GM18870 (cell line): ENCODE measurements around the gene RAB7A.
A peak's percentile ranks its signal among the peaks of the same experiment; 100 is the strongest.

Experiments
- ATAC-seq: cut with Tn5 transposase; IDR thresholded peaks from one replicate; pipeline ENCODE4 v1.9.1; 2021; ENCODE audit warnings: moderate library complexity; ENCODE audit not compliant: unreplicated experiment

RAB7A gene

DNA sequence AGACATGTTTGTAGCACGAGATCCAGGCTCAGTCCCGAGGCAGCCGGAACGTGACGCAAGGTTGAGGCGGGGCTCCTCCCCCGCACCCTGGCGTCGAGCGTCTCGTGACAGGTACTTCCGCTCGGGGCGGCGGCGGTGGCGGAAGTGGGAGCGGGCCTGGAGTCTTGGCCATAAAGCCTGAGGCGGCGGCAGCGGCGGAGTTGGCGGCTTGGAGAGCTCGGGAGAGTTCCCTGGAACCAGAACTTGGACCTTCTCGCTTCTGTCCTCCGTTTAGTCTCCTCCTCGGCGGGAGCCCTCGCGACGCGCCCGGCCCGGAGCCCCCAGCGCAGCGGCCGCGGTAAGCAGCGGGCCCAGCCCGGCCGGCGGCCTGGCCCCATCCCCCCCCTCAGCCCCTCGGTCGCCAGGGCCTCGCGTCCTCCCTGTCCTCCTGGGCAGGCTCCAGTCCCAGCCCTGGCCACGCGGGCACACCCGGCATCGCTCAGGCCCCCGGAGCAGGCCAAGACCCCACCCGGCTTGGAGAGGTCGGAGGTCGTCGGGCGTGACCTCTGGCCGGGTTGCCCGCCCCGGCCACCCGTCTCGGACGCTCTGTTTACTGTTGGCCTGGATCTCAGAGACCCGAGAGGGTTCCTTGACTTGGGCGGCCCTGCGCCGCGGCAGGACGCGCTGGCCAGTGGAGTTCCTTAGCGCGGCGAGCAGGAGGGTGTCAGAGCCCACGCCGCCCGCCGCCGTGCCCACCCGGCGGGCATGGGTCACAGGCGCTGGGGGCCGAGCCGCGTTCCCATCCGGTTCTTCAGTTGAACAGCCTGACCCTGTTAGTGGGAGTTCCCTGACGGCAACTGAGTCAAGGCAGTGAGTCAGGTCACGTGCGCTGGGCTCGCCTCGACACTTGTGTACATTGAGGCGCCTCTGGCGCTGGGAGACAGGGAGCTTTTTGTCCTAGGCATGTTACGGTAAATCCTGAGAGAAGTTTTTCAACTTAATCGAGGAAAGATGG is at the start of gene RAB7A:
Gene RAB7A, plus strand, starts transcription at position 161 of the 994 bp plus-strand sequence. CDS start 69,185 bp downstream, outside the sequence.
- peak; percentile 90 for ATAC-seq

DNA sequence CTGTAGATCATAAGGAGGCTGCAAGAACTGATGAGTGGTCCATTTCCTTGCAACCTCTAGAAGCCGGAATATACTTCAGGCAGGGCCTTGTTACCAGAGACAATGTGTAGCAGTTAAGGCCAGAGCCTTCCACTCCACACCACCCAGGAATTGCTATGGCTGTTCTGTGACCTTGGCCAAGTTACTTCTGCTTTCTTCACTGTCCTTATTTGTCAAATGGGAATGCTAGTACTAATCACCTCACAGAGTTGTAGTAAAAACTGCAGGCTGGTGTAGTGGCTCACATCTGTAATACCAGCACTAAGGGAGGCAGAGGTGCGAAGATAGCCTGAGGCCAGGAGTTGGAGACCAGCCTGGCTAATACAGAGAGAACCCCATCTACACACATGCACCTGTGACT is 46.6 kb upstream of the RAB7A start:
- no peak for ATAC-seq

DNA sequence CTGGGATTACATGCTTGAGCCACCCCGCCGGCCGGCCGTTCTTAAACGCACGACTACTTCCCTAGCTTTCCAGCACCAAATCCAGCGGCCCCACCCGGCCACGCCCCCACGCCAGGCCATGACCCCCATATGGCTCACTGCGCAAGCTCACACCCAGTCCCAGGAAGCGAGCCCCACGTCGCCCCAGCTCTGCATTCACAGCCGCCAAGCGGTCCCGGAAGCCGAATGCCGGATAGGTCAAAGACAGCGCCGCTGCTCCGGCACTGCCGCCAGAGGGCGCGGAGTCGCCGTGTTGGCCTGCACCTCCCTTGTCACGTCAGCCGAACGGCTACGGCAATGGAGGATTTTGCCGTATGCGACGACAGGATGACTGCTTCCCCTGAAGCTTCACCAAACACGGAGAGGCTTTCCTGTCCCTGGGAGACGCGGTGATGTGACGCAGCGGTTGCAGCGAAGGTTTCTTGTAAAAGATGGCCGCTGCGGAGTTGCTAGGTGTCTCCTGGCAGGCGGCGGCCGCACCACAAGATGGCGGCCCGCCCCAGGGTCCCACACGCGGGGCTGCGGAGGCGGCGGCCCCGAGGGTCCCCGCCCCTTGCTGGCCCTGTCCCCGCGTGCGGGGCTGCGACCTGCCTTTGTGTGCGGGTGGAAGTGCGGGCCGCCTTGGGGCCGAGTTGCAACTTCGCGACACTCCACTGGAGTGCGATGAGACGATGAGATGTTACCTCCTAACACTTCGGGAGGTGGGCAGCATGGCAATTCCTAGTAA is 45.2 kb upstream of the RAB7A start:
- ATAC-seq = peak; percentile 88

DNA sequence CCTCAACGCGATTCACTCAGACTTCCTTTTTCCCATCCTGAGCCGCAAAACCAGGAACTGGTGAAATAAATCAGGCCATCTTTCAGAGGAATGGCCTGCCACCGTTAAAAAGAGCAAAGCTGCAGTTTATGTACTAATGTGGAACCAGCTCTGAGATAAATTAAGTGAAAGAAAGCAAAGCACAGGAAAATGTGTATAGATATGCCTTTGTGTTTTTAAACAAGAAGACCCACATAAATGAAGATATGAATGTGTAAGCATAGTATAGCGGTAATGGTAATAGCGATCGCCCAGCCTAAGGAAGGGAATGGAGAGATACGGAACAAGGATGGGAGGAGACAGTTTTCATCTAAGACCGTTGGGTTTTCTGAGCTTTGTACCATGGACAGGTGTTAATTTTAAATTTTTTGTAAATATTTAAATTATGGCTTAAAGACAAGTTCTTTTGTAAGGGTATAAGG is 44.6 kb upstream of the RAB7A start:
- no peak for ATAC-seq

DNA sequence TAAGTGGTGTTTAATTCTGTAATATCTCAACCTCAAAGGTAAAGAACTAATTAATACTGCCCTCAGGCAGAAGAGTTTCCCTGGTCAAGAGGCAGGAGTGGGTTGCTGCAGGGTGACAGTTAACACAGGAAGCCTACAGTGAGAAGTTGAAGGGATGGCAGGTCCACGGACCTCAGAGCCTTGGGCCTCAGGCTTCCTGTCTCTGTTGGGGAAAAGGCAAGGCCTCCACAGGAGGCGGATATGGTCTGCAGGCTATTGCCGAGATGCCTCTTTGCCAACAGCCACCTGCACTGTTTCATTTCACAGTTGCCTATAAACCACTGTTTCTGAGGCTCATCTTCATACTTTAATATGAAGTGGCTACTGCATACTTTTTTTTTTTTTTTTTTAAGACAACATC is 42.0 kb upstream of the RAB7A start:
- no peak for ATAC-seq

DNA sequence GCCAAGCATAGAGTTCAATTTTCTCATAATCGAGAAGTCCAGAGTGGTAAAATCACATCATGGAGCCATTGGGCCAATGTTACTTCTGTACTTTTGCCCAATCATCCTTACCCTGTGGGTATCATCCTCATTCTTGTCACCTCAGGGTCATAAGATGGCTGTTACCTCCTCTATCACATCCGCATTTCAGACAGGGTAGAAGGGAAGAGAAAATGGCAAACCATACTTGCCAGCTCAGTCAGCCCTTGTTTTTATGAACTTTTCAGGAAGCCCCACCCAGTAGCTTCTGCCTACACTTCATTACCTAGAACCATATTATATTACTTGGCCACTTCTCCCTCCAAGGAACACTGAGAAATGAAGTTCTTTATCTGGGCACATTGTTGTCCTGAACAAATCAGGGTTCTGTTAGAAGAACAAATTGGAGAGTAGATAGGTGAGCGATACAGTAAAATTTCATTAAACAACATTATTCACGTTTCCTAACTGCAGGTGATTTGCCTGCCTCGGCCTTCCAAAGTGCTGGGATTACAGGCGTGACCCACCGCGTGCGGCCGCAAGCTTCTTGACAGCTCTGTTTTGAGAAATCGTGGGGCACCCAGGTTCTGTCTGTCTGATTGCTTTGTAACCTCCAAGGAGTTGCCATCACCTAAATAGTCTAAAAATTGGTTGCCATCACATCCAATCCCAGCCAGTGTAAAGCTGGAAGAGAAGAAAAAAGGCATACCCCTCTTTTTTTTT is 40.8 kb upstream of the RAB7A start:
- ATAC-seq = no peak

DNA sequence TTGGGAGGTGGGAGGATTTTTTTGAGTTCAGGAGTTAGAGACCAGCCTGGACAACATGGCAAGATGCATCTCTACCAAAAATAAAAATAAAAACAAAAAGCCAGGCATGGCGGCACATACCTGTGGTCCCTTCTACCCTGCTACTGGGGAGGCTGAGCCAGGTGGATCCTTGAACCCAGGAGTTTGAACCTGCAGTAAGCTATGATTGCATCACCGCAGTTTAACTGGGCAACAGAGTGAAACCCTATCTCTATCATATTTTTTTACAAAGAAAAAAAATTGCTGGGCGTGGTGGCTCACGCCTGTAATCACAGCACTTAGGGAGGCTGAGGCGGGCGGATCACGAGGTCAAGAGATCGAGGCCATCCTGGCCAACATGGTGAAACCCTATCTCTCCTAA is 39.5 kb upstream of the RAB7A start:
- ATAC-seq = no peak

DNA sequence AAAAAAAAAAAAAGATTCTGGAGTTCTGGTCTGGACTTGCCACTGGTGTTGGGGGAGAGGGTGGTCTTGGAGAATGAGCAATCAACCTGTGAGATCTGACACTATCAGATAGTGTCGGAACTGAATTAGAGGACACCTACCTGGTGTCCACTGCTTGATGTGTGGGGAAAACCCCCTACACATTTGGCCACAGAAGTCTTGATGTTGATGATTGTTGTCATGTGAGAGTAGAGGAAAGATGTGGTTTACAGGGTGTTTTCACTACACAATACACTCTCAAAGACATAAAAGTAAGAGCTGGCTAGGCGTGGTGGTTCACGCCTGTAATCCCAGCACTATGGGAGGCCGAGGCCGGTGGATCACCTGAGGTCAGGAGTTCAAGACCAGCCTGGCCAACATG is 36.9 kb upstream of the RAB7A start:
- ATAC-seq = no peak

DNA sequence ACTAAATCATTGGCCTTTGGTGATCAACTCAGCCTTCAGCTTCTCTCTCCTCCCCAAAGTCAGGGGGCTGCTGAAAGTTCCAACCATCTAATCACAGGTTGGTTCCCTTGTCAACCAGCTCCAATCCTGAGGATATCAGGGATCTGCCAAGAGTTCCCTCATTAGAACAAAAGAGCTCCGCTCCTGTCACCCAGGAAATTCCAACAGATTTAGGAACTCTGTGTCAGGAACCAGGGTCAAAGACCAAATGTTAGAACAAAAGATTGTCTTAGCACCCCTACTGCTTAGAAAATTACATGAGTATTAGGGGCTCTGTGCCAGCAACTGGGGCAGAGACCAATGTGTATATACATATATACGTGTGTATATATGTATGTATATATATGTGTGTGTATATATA is 32.3 kb upstream of the RAB7A start:
- ATAC-seq = no peak

DNA sequence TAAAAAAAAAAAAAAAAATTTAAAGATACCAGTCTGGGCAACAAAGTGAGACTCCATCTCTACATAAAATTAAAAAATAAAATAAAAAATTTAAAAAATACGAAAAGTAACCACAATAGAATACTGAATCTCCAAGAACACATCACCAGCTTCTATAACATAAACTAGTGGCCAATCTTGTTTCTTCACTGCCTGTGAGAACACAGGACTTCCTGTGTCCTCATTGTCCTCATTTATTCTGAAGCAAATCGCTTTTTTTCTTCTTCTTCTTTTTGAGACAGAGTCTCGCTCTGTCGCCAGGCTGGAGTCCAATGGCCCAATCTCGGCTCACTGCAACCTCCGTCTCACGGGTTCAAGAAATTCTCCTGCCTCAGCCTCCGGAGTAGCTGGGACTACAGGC is 28.6 kb upstream of the RAB7A start:
- ATAC-seq = no peak

DNA sequence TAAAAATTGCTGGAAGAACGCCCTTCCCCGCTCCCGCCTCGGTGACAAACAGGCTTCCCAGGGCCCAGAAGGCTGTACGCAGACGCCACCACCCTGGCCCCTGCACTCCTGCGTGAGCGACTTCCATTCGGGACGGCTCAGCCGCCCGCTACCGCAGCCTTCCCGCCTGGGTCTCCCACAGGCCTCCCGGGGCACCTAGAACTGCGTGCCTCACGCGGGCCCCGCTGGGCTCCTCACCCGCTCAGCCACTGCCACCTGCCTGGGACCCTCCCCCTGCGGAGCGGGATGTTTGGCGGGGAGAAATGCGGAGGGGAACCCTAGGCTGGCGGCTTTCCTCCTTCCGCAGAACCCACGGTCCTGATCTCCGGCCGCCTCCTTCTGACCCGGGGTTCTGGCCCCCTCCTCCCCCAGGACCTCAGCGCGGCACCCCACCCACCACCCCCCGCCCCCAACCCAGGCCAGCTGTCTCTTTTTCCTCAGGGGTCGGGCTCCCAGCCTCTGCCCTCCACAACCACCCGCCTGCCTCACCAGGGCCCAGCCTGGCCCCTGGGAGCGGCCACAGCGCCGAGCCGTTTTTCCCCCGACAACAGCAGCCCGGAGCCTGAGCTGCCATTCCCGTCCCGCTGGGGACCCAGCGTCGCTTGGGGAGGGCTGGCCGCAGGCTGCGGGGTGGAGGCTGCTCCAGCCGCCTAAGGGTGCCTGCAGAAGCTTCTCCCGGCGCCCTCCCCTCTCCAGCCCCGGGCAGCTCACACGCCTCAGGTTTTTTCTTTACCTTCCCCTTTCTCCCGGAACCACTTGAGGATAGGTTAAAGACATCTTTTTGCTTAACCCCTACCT is 27.6 kb upstream of the RAB7A start:
- ATAC-seq = no peak

DNA sequence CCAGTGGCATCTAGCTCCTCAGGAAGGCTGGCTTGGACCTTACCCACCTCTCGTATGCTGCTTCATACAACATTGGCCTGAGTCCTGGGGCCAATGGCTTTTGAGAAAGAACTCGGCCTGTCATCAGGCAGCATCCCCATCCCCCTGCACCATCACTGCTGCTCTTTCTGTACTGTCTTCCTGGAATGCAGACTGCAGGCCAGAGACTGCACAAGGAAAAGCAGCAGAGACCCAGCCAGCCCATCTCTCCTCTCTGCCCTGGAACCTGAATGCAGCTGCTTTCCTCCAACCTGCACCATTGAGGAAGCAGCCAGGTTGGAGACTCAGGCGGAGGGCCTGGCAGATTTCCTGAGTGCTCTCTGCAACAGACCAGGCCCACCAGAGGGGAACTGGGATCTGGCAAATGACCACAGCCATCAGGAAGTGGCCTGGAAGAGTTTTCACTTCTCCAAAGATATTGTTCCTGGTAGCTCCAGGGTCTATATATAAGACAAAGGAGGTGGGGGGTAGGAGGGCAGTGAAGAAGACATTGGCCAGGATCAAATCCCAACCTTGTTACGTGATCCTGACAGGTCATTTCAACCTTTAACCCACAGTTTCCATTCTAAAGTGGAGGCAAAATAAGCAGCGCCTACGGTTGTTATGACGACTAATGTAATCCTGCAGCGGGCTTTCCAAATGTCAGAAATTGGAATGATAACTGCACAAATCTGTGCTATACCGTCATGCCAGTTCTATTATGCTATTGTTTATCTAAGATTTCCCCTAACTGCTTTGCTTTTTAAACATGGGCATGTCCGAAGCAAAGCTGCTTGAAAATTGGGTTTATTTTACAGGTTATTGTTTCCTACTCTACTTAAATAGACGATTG is 24.4 kb upstream of the RAB7A start:
- ATAC-seq = no peak

DNA sequence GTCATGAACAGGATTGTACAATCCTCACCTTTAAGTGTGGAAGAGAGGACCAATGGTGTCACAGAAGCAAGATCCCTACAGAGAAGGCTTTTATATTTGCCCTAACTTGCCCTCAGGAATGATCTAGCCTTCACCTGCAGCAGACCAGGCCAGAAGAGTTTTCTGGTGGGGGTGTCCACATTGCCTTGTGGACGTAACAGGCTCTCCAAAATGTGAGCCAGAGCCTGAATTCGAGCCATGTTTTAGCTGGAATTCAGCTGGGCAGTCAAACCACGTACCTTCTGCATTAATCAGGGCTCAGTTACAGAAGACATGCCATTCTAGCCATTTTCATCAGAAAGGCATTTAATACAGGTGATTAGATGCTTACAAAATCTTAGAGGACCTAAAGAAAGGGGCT is 23.6 kb upstream of the RAB7A start:
- no peak for ATAC-seq

DNA sequence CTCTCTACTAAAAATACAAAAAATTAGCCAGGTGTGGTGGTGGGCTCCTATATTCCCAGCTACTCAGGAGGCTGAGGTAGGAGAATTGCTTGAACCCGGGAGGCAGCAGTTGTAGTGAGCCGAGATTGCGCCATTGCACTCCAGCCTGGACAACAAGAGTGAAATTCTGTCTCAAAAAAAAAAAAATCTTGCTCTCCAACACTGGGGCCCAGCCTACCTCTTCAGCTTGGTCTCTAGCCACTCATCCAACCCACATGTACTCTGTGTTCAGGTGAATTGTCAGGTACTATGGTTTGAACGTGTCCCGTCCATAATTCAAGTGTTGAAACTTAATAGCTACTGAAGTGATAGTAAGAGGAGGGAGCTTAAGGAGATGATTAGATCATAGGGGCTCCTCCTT is 22.4 kb upstream of the RAB7A start:
- no peak for ATAC-seq

DNA sequence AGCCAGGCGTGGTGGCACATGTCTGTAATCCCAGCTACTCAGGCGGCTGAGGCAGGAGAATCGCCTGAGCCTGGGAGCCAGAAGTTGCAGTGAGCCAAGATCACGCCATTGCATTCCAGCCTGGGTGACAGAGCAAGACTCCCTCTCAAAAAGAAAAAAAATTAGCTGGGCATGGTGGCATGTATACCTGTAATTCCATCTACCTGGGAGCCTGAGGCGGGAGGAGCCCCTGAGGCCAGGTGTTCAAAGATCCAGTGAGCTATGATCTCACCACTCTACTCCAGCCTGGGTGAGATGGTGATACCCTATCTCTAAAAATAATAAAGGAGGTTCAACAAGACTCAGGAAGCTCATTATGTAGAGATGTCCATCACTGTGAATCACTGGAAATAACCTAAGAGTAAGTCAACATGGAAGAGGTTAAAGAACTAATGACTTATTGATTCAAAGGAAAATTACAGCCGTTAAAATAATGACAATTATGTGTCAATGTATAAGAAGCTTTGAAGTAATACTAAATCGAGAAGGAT is 19.8 kb upstream of the RAB7A start:
- ATAC-seq = no peak

DNA sequence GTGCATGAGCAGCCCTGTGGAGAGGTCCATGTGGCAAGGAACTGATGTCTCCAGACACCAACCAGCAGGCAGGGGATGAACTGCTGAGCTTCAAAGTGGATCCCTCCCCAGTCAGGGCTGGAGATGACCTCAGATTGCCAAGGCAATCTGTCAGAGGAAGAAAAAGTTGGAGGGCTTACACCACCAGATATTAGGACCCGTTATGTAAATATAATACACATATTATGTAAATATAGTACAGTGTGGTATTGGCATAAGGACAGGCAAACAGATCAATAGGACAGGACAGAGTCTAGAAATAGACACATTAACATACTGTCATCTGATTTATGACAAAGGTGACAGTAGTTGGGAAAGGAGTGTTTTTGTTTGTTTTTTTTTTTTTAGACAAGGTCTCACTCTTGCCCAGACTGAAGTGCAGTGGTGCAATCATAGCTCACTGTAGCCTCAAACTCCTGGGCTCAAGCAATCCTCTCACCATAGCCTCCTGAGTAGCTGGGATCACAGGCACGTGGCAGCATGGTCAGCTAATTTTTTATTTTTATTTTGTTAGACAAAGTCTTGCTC is 18.0 kb upstream of the RAB7A start:
- ATAC-seq = no peak

DNA sequence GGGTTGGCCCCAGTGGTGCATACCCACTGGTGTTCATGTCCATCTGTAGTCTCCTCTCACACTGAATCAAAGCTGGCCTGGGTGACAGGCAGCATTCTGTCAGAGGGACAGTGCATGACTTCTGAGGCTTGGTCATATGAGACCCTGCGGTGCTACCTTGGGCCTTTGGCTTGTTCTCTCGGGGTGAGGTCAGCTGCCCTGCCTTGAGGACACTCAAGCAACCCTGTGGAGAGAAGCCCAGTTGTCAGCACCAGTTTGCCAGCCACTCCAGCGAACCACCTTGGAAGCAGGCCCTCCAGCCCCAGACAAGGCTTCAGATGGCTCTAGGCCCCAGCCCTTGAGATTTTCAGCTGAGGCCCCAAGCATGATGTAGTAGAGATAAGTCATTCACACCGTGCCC is 16.9 kb upstream of the RAB7A start:
- no peak for ATAC-seq

DNA sequence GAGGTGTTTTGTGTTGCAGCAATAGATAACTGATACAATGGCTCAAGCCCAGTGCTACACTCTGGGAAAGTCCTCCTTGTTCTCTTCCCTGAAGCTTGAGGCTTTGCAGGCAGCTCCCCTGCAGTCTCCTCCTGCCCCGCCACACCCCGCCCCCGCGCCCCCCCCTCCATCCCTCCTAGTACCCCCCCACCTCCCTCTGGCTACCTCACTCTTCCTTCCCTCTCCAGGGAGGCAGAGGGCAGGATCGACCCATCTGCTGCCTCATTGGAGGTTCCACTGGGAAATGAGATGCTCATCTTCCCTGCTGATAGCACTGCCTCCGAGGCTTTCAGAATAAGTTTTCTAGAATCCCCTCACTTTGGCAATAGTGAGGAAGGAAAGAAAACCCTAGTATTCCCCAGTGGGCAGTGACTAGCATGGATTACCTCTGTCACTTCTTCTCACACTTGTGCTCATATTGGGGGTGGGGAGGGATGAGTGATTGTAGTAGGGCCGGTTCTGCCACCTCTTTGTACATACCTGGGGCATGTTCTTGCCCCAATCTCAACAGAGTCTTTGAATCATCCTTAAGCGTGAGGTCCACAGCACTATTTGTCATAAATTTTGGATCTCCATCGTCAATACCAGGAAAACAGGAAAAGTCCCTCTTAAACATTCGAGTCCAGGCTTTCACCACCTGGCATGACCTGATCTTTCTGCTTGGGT is 16.3 kb upstream of the RAB7A start:
- ATAC-seq = no peak
